ENCODE measurements around the gene TEK. TPM values are rescaled to one million over a fixed set of nuclear protein-coding genes. Genes with fewer than 3 reads are reported as not detected.
A peak's percentile ranks its signal among the peaks of the same experiment; 100 is the strongest.

TEK gene
- total RNA-seq, 1 experiment from 2014 or later, result 0.07 TPM

- H3K79me2 ChIP-seq (ENCODE audit: low read length), result no peaks in the 10 kb centered on the region
- BruUV-seq (replicated peaks), result no TSS peak
- no peaks in the 10 kb centered on the region for H3K9me3 ChIP-seq (ENCODE audit: low read length)
- ChIA-PET POLR2A (ENCODE audit: unreplicated experiment) (no interaction called here), CTCF (interaction anchor here (0.6 to 0.7 kb wide), 2 partner anchors 35 to 228 kb away, joined by 4 to 5 read pairs; no protein-coding TSS in a partner anchor)
- H3K4me1 ChIP-seq (ENCODE audit: insufficient read depth, low read length), result peaks cover 8% of the 10 kb centered on the region; the same call in 1 of the 2 replicates
- H3K9ac ChIP-seq (ENCODE audit: low read length), result no peak overlapping the region
- peak; percentile 71 for ATAC-seq
- H4K20me1 ChIP-seq (ENCODE audit: low read length), result no peaks in the 10 kb centered on the region
- H3K27ac ChIP-seq (ENCODE audit: low read length), result no peak overlapping the region
- no peaks in the 10 kb centered on the region for H3F3A ChIP-seq (ENCODE audit: low read length, unreplicated experiment)
- TF ChIP-seq EZH2 (IDR thresholded peaks at IDR 0.05; ENCODE audit: low read length, unreplicated experiment) (no peak), CTCF (conservative IDR thresholded peaks at IDR 0.05; ENCODE audit: low read depth, low read length) (peak; percentile 72), EZH2phosphoT487 (IDR thresholded peaks at IDR 0.05; ENCODE audit: borderline replicate concordance, low read length) (no peak)
- intact Hi-C loops (cut with micrococcal nuclease), result no loop called here
- H3K9me2 ChIP-seq (replicated peaks; ENCODE audit: low read length), result no peaks in the 10 kb centered on the region
- H3K4me2 ChIP-seq (ENCODE audit: low read length), result no peak overlapping the region
- H2AFZ ChIP-seq (ENCODE audit: low read length), result no peak overlapping the region
- H3K36me3 ChIP-seq (ENCODE audit: low read depth, low read length), result no peaks in the 10 kb centered on the region
- no peaks in the 10 kb centered on the region for H3K27me3 ChIP-seq (ENCODE audit: low read length)
- peak; percentile 63 for DNase-seq
- no peak overlapping the region for H3K4me3 ChIP-seq (ENCODE audit: low read length)
Observed at GRCh38 chr9:27247756-27248155, 138.7 kb downstream of the TEK start.

DNA sequence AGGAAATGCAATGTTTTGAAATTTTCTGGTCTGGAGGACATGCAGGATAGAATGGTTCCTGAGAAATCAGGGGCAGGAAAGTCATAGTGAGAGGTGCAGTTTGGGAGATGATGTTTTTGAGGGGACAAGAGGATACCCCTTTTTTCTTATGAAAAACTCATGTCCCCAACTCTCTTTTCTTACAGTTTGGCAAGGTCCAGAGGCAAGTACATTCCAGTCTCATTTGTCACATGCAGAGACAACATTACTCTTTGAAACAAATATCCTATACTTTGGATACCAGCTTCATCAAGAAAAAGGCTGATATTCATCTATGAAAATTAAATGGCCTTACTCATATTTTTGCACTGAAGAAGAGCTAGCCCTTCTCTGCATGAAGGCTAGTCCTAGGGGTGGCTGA, 139.7 kb downstream of the TEK start:
- Histone ChIP-seq H3K27me3 (ENCODE audit: low read length) (no peaks in the 10 kb centered on the region), H3K4me3 (ENCODE audit: low read length) (no peak overlapping the region), H3F3A (ENCODE audit: low read length, unreplicated experiment) (no peaks in the 10 kb centered on the region), H3K4me2 (ENCODE audit: low read length) (no peak overlapping the region), H3K9ac (ENCODE audit: low read length) (no peak overlapping the region), H2AFZ (ENCODE audit: low read length) (no peak overlapping the region), H3K27ac (ENCODE audit: low read length) (no peak overlapping the region), H3K36me3 (ENCODE audit: low read depth, low read length) (no peaks in the 10 kb centered on the region), H3K9me3 (ENCODE audit: low read length) (no peaks in the 10 kb centered on the region), H3K4me1 (ENCODE audit: insufficient read depth, low read length) (peaks cover 8% of the 10 kb centered on the region; the same call in 1 of the 2 replicates), H4K20me1 (ENCODE audit: low read length) (no peaks in the 10 kb centered on the region), H3K79me2 (ENCODE audit: low read length) (no peaks in the 10 kb centered on the region), H3K9me2 (replicated peaks; ENCODE audit: low read length) (no peaks in the 10 kb centered on the region)
- ATAC-seq, result no peak
- ChIA-PET POLR2A (ENCODE audit: unreplicated experiment) (no interaction called here), CTCF (interaction anchor here (0.7 kb wide), 1 partner anchor 9 kb away, joined by 3 read pairs; no protein-coding TSS in a partner anchor)
- TF ChIP-seq CTCF (conservative IDR thresholded peaks at IDR 0.05; ENCODE audit: low read depth, low read length), result no peak
- no peak for TF ChIP-seq EZH2 (IDR thresholded peaks at IDR 0.05; ENCODE audit: low read length, unreplicated experiment)
- no peak for TF ChIP-seq EZH2phosphoT487 (IDR thresholded peaks at IDR 0.05; ENCODE audit: borderline replicate concordance, low read length)
- intact Hi-C loops (cut with micrococcal nuclease), result no loop called here
- DNase-seq, result peak; percentile 28
- no TSS peak for BruUV-seq (replicated peaks)

DNA sequence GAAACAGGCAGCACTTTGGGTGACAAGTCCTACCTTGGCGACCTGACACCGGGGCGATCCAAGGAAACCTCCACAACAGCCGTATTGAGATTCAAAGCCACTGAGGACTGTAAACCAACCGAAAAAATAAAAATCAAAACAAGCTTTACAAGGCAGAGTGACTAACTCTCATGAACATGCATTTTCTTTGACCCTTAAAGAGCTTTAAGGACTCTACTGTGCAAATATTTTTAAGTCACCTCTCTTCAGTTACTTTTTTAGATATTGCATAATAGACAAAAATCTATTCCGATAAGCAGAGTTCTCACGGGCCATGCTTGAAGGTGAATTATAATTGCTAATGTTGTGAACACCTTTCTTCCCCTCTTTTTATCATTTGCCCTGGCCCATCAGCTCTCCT, 149.6 kb downstream of the TEK start:
- no peaks in the 10 kb centered on the region for H3K9me2 ChIP-seq (replicated peaks; ENCODE audit: low read length)
- TF ChIP-seq EZH2phosphoT487 (IDR thresholded peaks at IDR 0.05; ENCODE audit: borderline replicate concordance, low read length) (no peak), EZH2 (IDR thresholded peaks at IDR 0.05; ENCODE audit: low read length, unreplicated experiment) (no peak), CTCF (conservative IDR thresholded peaks at IDR 0.05; ENCODE audit: low read depth, low read length) (no peak)
- no peaks in the 10 kb centered on the region for H3K79me2 ChIP-seq (ENCODE audit: low read length)
- H4K20me1 ChIP-seq (ENCODE audit: low read length), result no peaks in the 10 kb centered on the region
- H3K27ac ChIP-seq (ENCODE audit: low read length), result no peak overlapping the region
- no peaks in the 10 kb centered on the region for H3K4me1 ChIP-seq (ENCODE audit: insufficient read depth, low read length)
- no peak overlapping the region for H3K4me2 ChIP-seq (ENCODE audit: low read length)
- BruUV-seq (replicated peaks), result no TSS peak
- no peaks in the 10 kb centered on the region for H3K27me3 ChIP-seq (ENCODE audit: low read length)
- H3K9me3 ChIP-seq (ENCODE audit: low read length), result no peaks in the 10 kb centered on the region
- H3K36me3 ChIP-seq (ENCODE audit: low read depth, low read length), result no peaks in the 10 kb centered on the region
- POLR2A ChIA-PET (ENCODE audit: unreplicated experiment), result no interaction called here
- no peak overlapping the region for H2AFZ ChIP-seq (ENCODE audit: low read length)
- CTCF ChIA-PET, result no interaction called here
- H3K9ac ChIP-seq (ENCODE audit: low read length), result no peak overlapping the region
- no peak overlapping the region for H3K4me3 ChIP-seq (ENCODE audit: low read length)
- ATAC-seq (no peak), DNase-seq (no peak)
- intact Hi-C loops (cut with micrococcal nuclease), result no loop called here
- H3F3A ChIP-seq (ENCODE audit: low read length, unreplicated experiment), result no peaks in the 10 kb centered on the region

Measured in PC-3 (cell line).